Gastrocnemius medialis (tissue), 4 donors: ENCODE data around the gene PRELID3B.

Experiments used
- CTCF ChIP-seq, 5 experiments: fragments of 450-650 bp in 3 of 5; fragments of 200-600 bp in 2 of 5; sonication (generic) in 2 of 5; IDR thresholded peaks in 4 of 5; conservative IDR thresholded peaks in 1 of 5; 1 replicate in 4 of 5; 2 replicates in 1 of 5; pipeline ENCODE4 v1.5.1; 2016 to 2019; ENCODE audit warnings: antibody characterized with exemption in 5 of 5, mild to moderate bottlenecking in 3 of 5, moderate library complexity in 3 of 5
- POLR2A ChIP-seq, 2 donors: fragments of 450-650 bp; IDR thresholded peaks; one replicate each; pipeline ENCODE4 v1.6.1; 2017; ENCODE audit warnings: antibody characterized with exemption in 2 of 2, mild to moderate bottlenecking in 2 of 2, moderate library complexity in 2 of 2

- no peak for TF ChIP-seq CTCF (IDR thresholded peaks at IDR 0.05 in 4 of 5, conservative IDR thresholded peaks at IDR 0.05 in 1 of 5)
- no peak for TF ChIP-seq POLR2A (IDR thresholded peaks at IDR 0.05)
Measured at GRCh38 chr20:58992911-58993310, 49.7 kb downstream of the PRELID3B start.
